Prostate gland (tissue), 2 donors: ENCODE results near the gene ATP6AP1. TPM values are rescaled to one million over a fixed set of nuclear protein-coding genes. Genes with fewer than 3 reads are reported as not detected.

ENCODE experiments used
- DNase-seq: peaks from one replicate; pipeline ENCODE4 v3.0.0-alpha.2; 2019; ENCODE audit warnings: low spot score
- H3K27ac ChIP-seq, 2 donors: fragments of 200-600 bp; sonication (generic); 2 replicates each; pipeline ENCODE4 v1.5.1; 2017 to 2019
- H3K27me3 ChIP-seq: fragments of 200-600 bp; sonication (generic); replicated peaks from 2 replicates; pipeline ENCODE4 v1.5.1; 2019; ENCODE audit not compliant: insufficient read depth
- H3K36me3 ChIP-seq, 2 donors: fragments of 200-600 bp; sonication (generic); 1 replicate in 1 of 2; 2 replicates in 1 of 2; pipeline versions ENCODE4 v1.5.1 to v1.8.1; 2017 to 2019
- H3K4me1 ChIP-seq: fragments of 200-600 bp; sonication (generic); replicated peaks from 2 replicates; pipeline ENCODE4 v1.5.1; 2019
- H3K4me3 ChIP-seq, 2 donors: fragments of 200-600 bp; sonication (generic); 2 replicates each; pipeline ENCODE4 v1.5.1; 2017 to 2019
- H3K9me3 ChIP-seq: fragments of 200-600 bp; sonication (generic); 2 replicates; pipeline ENCODE4 v1.5.1; 2017
- CTCF ChIP-seq, 4 experiments: fragments of 200-600 bp in 2 of 4; fragments of 450-650 bp in 2 of 4; sonication (generic) in 2 of 4; IDR thresholded peaks; 1 replicate in 3 of 4; 2 replicates in 1 of 4; pipeline ENCODE4 v1.5.1; 2016 to 2019; ENCODE audit warnings: antibody characterized with exemption in 4 of 4, mild to moderate bottlenecking in 2 of 4, moderate library complexity in 2 of 4
- POLR2A ChIP-seq: fragments of 450-650 bp; IDR thresholded peaks from one replicate; pipeline ENCODE4 v1.6.1; 2016; ENCODE audit warnings: antibody characterized with exemption, mild to moderate bottlenecking
- POLR2AphosphoS5 ChIP-seq: sonication (generic); formaldehyde crosslinking; IDR thresholded peaks from one replicate; pipeline ENCODE4 v1.6.1; 2017; ENCODE audit warnings: antibody characterized with exemption
- WGBS: methylation state at CpG from one replicate; pipeline ENCODE4 v1.1.5; 2018; 5-methylcytosine and 5-hydroxymethylcytosine counted together
- intact Hi-C: fragments of 100-400 bp; cut with DNase I; formaldehyde crosslinking; loops from one replicate; pipeline ENCODE4 v1.14.2; 2022
- total RNA-seq, 2 donors: library from RNA; depleted of rRNA; stranded (reverse); fragments of >200 nt; gene quantifications; one replicate each; pipeline ENCODE4 v1.1.0, GENCODE V29; 2016

ATP6AP1 gene
- total RNA-seq, 2 donors from 2014 or later = 110 to 149 TPM

- Histone ChIP-seq H3K9me3 (no peaks in the 10 kb centered on the region), H3K27ac (peak overlapping the region in 1 of 2 donors; percentile 43), H3K27me3 (no peaks in the 10 kb centered on the region), H3K4me1 (no peaks in the 10 kb centered on the region), H3K4me3 (no peak overlapping the region), H3K36me3 (no peaks in the 10 kb centered on the region)
- no peak for DNase-seq
- no peak for TF ChIP-seq POLR2AphosphoS5
- WGBS = 63% methylated on average over 7 of the region's 10 CpGs
- intact Hi-C loops = no loop called here
Observed at GRCh38 chrX:154408659-154409221, 19.7 kb upstream of the ATP6AP1 start.

- Histone ChIP-seq H3K27ac (peak within 1 kb of the TSS; percentile 18 to 43), H3K4me1 (no peaks in the 10 kb centered on the region), H3K4me3 (no peak within 1 kb of the TSS), H3K27me3 (no peaks in the 10 kb centered on the region), H3K36me3 (no peaks in the 10 kb centered on the region), H3K9me3 (no peaks in the 10 kb centered on the region)
- 49% methylated on average over 15 of the region's 26 CpGs for WGBS
- TF ChIP-seq POLR2AphosphoS5 (no peak), POLR2A (peak; percentile 43)
- DNase-seq = peak; percentile 40
- intact Hi-C loops = no loop called here
Observed at GRCh38 chrX:154409222-154409871, 19.1 kb upstream of the ATP6AP1 start, which contains the start of gene DNASE1L1. Gene DNASE1L1 (minus strand): TSS chrX:154409254. CDS start chrX:154405568, 3,686 bp downstream.

GRCh38 chrX:154411981-154412340 lies 16.5 kb upstream of the ATP6AP1 start:
- TF ChIP-seq POLR2A (peak; percentile 68), CTCF (IDR thresholded peaks at IDR 0.05) (no peak), POLR2AphosphoS5 (peak; percentile 63)
- intact Hi-C loops = loop anchor here (1.0 kb wide), 1 partner anchor 115 kb away; no protein-coding TSS in a partner anchor
- Histone ChIP-seq H3K9me3 (no peaks in the 10 kb centered on the region), H3K4me1 (no peaks in the 10 kb centered on the region), H3K27ac (peak overlapping the region; percentile 88 to 92), H3K4me3 (peak overlapping the region; percentile 63 to 64), H3K27me3 (no peaks in the 10 kb centered on the region), H3K36me3 (no peaks in the 10 kb centered on the region)
- peak; percentile 53 for DNase-seq
- 0% methylated on average over 14 of the region's 29 CpGs for WGBS

GRCh38 chrX:154412468-154412867 lies 16.0 kb upstream of the ATP6AP1 start:
- Histone ChIP-seq H3K36me3 (no peaks in the 10 kb centered on the region), H3K4me1 (no peaks in the 10 kb centered on the region), H3K27ac (peak overlapping the region; percentile 88 to 92), H3K9me3 (no peaks in the 10 kb centered on the region), H3K4me3 (no peak overlapping the region), H3K27me3 (no peaks in the 10 kb centered on the region)
- no peak for DNase-seq
- WGBS = 0% methylated on average over 1 of the region's 4 CpGs
- no peak for TF ChIP-seq POLR2AphosphoS5
- no peak for TF ChIP-seq POLR2A
- no peak for TF ChIP-seq CTCF (IDR thresholded peaks at IDR 0.05)
- intact Hi-C loops = no loop called here

GRCh38 chrX:154413142-154413541 lies 15.3 kb upstream of the ATP6AP1 start:
- WGBS = 92% methylated on average over 2 of the region's 8 CpGs
- no peak overlapping the region for H3K4me3 ChIP-seq
- no peaks in the 10 kb centered on the region for H3K27me3 ChIP-seq
- no peak overlapping the region for H3K27ac ChIP-seq
- no peaks in the 10 kb centered on the region for H3K9me3 ChIP-seq
- intact Hi-C loops = no loop called here
- no peaks in the 10 kb centered on the region for H3K4me1 ChIP-seq
- H3K36me3 ChIP-seq = no peaks in the 10 kb centered on the region
- DNase-seq = no peak
- no peak for TF ChIP-seq POLR2A
- TF ChIP-seq POLR2AphosphoS5 = no peak
- TF ChIP-seq CTCF (IDR thresholded peaks at IDR 0.05) = no peak

- TF ChIP-seq POLR2A (no peak), POLR2AphosphoS5 (no peak), CTCF (IDR thresholded peaks at IDR 0.05) (no peak)
- DNase-seq = no peak
- H3K4me3 ChIP-seq = no peak overlapping the region
- H3K4me1 ChIP-seq = no peaks in the 10 kb centered on the region
- no peaks in the 10 kb centered on the region for H3K36me3 ChIP-seq
- WGBS = 55% methylated on average over 7 of the region's 7 CpGs
- no peaks in the 10 kb centered on the region for H3K27me3 ChIP-seq
- intact Hi-C loops = no loop called here
- H3K27ac ChIP-seq = no peak overlapping the region
- no peaks in the 10 kb centered on the region for H3K9me3 ChIP-seq
Observed at GRCh38 chrX:154417157-154417556, 11.3 kb upstream of the ATP6AP1 start.
